H1 (cell line): Measurements from ENCODE around the gene ARHGEF19. TPM values are rescaled to one million over a fixed set of nuclear protein-coding genes. Genes with fewer than 3 reads are reported as not detected.

Experiments used
- CTCF ChIA-PET: fragments of 300-600 bp; sonication (Branson Sonifier 250); formaldehyde crosslinking; loops from one replicate; lab custom pipeline; 2021; ENCODE audit not compliant: partially characterized antibody; lab: Charles Lee
- POLR2A ChIA-PET: fragments of 300-600 bp; sonication (Branson Sonifier 250); formaldehyde crosslinking; loops from one replicate; lab custom pipeline; 2021; ENCODE audit warnings: inconsistent platforms; ENCODE audit not compliant: partially characterized antibody; lab: Charles Lee
- DNase-seq, 2 experiments: peaks; one replicate each; pipeline versions ENCODE4 v3.0.0 to v3.0.0-alpha.2; 2010 to 2022; ENCODE audit warnings: low spot score in 2 of 2, low read depth in 1 of 2, mixed read lengths in 1 of 2
- FAIRE-seq: peaks from 2 replicates; lab custom pipeline; 2011; peaks lifted over from hg19 to GRCh38; lab: Jason Lieb, UNC
- H2AFZ ChIP-seq: 2 replicates; pipeline ENCODE4 v1.8.1; 2012; ENCODE audit warnings: low read length, inconsistent platforms
- H2AK5ac ChIP-seq: 2 replicates; pipeline ENCODE4 v1.6.1; 2013; ENCODE audit warnings: low read depth, low read length
- H2BK120ac ChIP-seq: replicated peaks from 2 replicates; pipeline ENCODE3; 2013; ENCODE audit warnings: low read depth, low read length, inconsistent platforms
- H2BK12ac ChIP-seq: 2 replicates; pipeline ENCODE4 v1.6.1; 2013; ENCODE audit warnings: low read depth, low read length
- H2BK15ac ChIP-seq: 2 replicates; pipeline ENCODE4 v1.6.1; 2013; ENCODE audit warnings: low read length
- H2BK20ac ChIP-seq: 2 replicates; pipeline ENCODE4 v1.6.1; 2013; ENCODE audit warnings: low read length
- H2BK5ac ChIP-seq: 2 replicates; pipeline ENCODE4 v1.6.1; 2013; ENCODE audit warnings: low read depth, low read length
- H3K14ac ChIP-seq: 2 replicates; pipeline ENCODE4 v1.6.1; 2013; ENCODE audit warnings: inconsistent platforms; ENCODE audit not compliant: insufficient read length
- H3K18ac ChIP-seq: 2 replicates; pipeline ENCODE4 v1.6.1; 2013; ENCODE audit warnings: low read length; ENCODE audit errors: extremely low read depth
- H3K23ac ChIP-seq: 2 replicates; pipeline ENCODE4 v1.6.1; 2013; ENCODE audit warnings: inconsistent platforms; ENCODE audit not compliant: insufficient read length
- H3K23me2 ChIP-seq: 2 replicates; pipeline ENCODE4 v1.6.1; 2013; ENCODE audit warnings: low read depth, low read length
- H3K27ac ChIP-seq: 2 replicates; pipeline ENCODE4 v1.6.1; 2011; ENCODE audit warnings: low read depth, low read length, inconsistent platforms
- H3K27me3 ChIP-seq, 4 experiments: replicated peaks in 1 of 4; 1 replicate in 1 of 4; 2 replicates in 3 of 4; pipeline versions ENCODE4 v1.6.1 to v1.8.1; 2011 to 2013; ENCODE audit warnings: low read length in 3 of 4, mild to moderate bottlenecking in 3 of 4, inconsistent platforms in 2 of 4, mixed read lengths in 2 of 4, moderate library complexity in 1 of 4; ENCODE audit not compliant: control insufficient read depth in 3 of 4, insufficient read depth in 3 of 4; ENCODE audit errors: extremely low read depth in 1 of 4
- H3K36me3 ChIP-seq, 4 experiments: 2 replicates each; pipeline versions ENCODE4 v1.6.1 to v1.8.1; 2011 to 2013; ENCODE audit warnings: mild to moderate bottlenecking in 4 of 4, low read length in 3 of 4, moderate library complexity in 2 of 4, control low read depth in 1 of 4, inconsistent platforms in 1 of 4; ENCODE audit not compliant: insufficient read depth in 4 of 4, control insufficient read depth in 2 of 4
- H3K4ac ChIP-seq: replicated peaks from 2 replicates; pipeline ENCODE3; 2013; ENCODE audit warnings: low read length, low read depth, mixed read lengths, inconsistent platforms; ENCODE audit not compliant: insufficient read length
- H3K4me1 ChIP-seq, 4 experiments: replicated peaks in 1 of 4; 1 replicate in 1 of 4; 2 replicates in 3 of 4; pipeline versions ENCODE4 v1.6.1 to v1.8.1; 2011 to 2013; ENCODE audit warnings: low read length in 3 of 4, inconsistent platforms in 2 of 4, mixed read lengths in 1 of 4; ENCODE audit not compliant: insufficient read depth in 4 of 4, control insufficient read depth in 3 of 4
- H3K4me2 ChIP-seq, 2 experiments: 2 replicates each; pipeline versions ENCODE4 v1.6.1 to v1.8.1; 2011 to 2013; ENCODE audit warnings: low read depth in 2 of 2, low read length in 2 of 2, control low read depth in 1 of 2, inconsistent platforms in 1 of 2, mild to moderate bottlenecking in 1 of 2; ENCODE audit not compliant: insufficient read depth in 1 of 2
- H3K4me3 ChIP-seq, 4 experiments: fragments of 200-600, 300-600 bp in 1 of 4; sonication (generic), shearing (Covaris generic), sonication (Bioruptor Twin) in 1 of 4; 2 replicates each; pipeline versions ENCODE4 v1.5.1 to v1.8.1; 2011 to 2016; ENCODE audit warnings: low read length in 4 of 4, low read depth in 3 of 4, control low read depth in 2 of 4, inconsistent platforms in 2 of 4, mild to moderate bottlenecking in 2 of 4, mixed read lengths in 1 of 4, moderate library complexity in 1 of 4; ENCODE audit not compliant: insufficient read depth in 2 of 4; ENCODE audit errors: extremely low read depth in 1 of 4
- H3K56ac ChIP-seq: replicated peaks from 2 replicates; pipeline ENCODE3; 2013; ENCODE audit warnings: low read depth, mild to moderate bottlenecking, mixed read lengths, low read length, inconsistent platforms; ENCODE audit not compliant: insufficient read length
- H3K79me1 ChIP-seq: 2 replicates; pipeline ENCODE4 v1.6.1; 2013; ENCODE audit warnings: low read depth, low read length, control low read depth
- H3K79me2 ChIP-seq, 2 experiments: 2 replicates each; pipeline versions ENCODE4 v1.6.1 to v1.8.1; 2012 to 2013; ENCODE audit warnings: low read length in 2 of 2, mild to moderate bottlenecking in 2 of 2, inconsistent platforms in 1 of 2; ENCODE audit not compliant: insufficient read depth in 2 of 2, control insufficient read depth in 1 of 2
- H3K9ac ChIP-seq, 4 experiments: replicated peaks in 1 of 4; 1 replicate in 1 of 4; 2 replicates in 3 of 4; pipeline versions ENCODE4 v1.6.1 to v1.8.1; 2011 to 2013; ENCODE audit warnings: low read depth in 3 of 4, low read length in 3 of 4, control low read depth in 2 of 4, mild to moderate bottlenecking in 2 of 4, moderate library complexity in 2 of 4, inconsistent platforms in 1 of 4; ENCODE audit errors: extremely low read depth in 1 of 4
- H3K9me3 ChIP-seq, 2 experiments: 2 replicates each; pipeline versions ENCODE4 v1.6.1 to v1.8.1; 2012 to 2013; ENCODE audit warnings: mild to moderate bottlenecking in 2 of 2, moderate library complexity in 2 of 2, control low read depth in 1 of 2, inconsistent platforms in 1 of 2, low read depth in 1 of 2, low read length in 1 of 2, mixed read lengths in 1 of 2; ENCODE audit not compliant: insufficient read depth in 2 of 2
- H4K20me1 ChIP-seq, 2 experiments: replicated peaks in 1 of 2; 2 replicates each; pipeline versions ENCODE3 to v1.8.1; 2011 to 2013; ENCODE audit warnings: inconsistent platforms in 2 of 2, low read length in 2 of 2, mild to moderate bottlenecking in 1 of 2; ENCODE audit not compliant: insufficient read depth in 2 of 2, control insufficient read depth in 1 of 2
- H4K5ac ChIP-seq: 2 replicates; pipeline ENCODE4 v1.6.1; 2013; ENCODE audit warnings: low read length, low read depth, mixed read lengths, inconsistent platforms; ENCODE audit not compliant: insufficient read length
- H4K8ac ChIP-seq: 2 replicates; pipeline ENCODE4 v1.8.0; 2013; ENCODE audit warnings: mild to moderate bottlenecking, moderate library complexity, low read length, inconsistent platforms; ENCODE audit not compliant: insufficient read depth; ENCODE audit errors: extremely low read depth
- H4K91ac ChIP-seq: replicated peaks from 2 replicates; pipeline ENCODE3; 2013; ENCODE audit warnings: low read length, mixed read lengths, inconsistent platforms; ENCODE audit not compliant: insufficient read length
- EZH2 ChIP-seq: fragments of 200-600 bp; sonication (generic); IDR thresholded peaks from 2 replicates; pipeline ENCODE4 v1.7.1; 2012; ENCODE audit warnings: low read depth, mild to moderate bottlenecking, moderate library complexity, low read length, inconsistent platforms; ENCODE audit not compliant: severe bottlenecking
- GTF2F1 ChIP-seq: IDR thresholded peaks from 2 replicates; pipeline ENCODE4 v1.6.1; 2012; ENCODE audit warnings: low read depth, low read length, improper control_type of control experiment, borderline replicate concordance
- HDAC2 ChIP-seq, 2 experiments: fragments of 300-600 bp in 1 of 2; sonication (generic) in 1 of 2; IDR thresholded peaks; 2 replicates each; pipeline ENCODE4 v1.6.1; 2011 to 2012; ENCODE audit warnings: low read depth in 2 of 2, low read length in 2 of 2, mild to moderate bottlenecking in 2 of 2, moderate library complexity in 2 of 2, borderline replicate concordance in 1 of 2, inconsistent platforms in 1 of 2
- JUN ChIP-seq: IDR thresholded peaks from 2 replicates; pipeline ENCODE4 v1.6.1; 2011; ENCODE audit warnings: low read depth, mild to moderate bottlenecking, improper control_type of control experiment, low read length
- KDM4A ChIP-seq: IDR thresholded peaks from one replicate; pipeline ENCODE4 v1.7.1; 2012; ENCODE audit warnings: low read depth, mild to moderate bottlenecking, moderate library complexity, low read length, inconsistent platforms; ENCODE audit not compliant: severe bottlenecking
- KDM5A ChIP-seq: fragments of 200-600 bp; IDR thresholded peaks from 2 replicates; pipeline ENCODE4 v1.7.1; 2012; ENCODE audit warnings: mild to moderate bottlenecking, low read length, inconsistent platforms, mixed read lengths
- NRF1 ChIP-seq: IDR thresholded peaks from 2 replicates; pipeline ENCODE4 v1.6.1; 2011; ENCODE audit warnings: mild to moderate bottlenecking, low read depth, low read length, improper control_type of control experiment
- RAD21 ChIP-seq, 2 experiments: IDR thresholded peaks in 1 of 2; conservative IDR thresholded peaks in 1 of 2; 2 replicates each; pipeline ENCODE4 v1.6.1; 2011; ENCODE audit warnings: low read depth in 2 of 2, low read length in 2 of 2, improper control_type of control experiment in 1 of 2, inconsistent platforms in 1 of 2, mild to moderate bottlenecking in 1 of 2, moderate library complexity in 1 of 2
- SRF ChIP-seq: IDR thresholded peaks from 2 replicates; pipeline ENCODE4 v1.6.1; 2011; ENCODE audit warnings: mild to moderate bottlenecking, low read depth, low read length, moderate library complexity
- TAF1 ChIP-seq: IDR thresholded peaks from 2 replicates; pipeline ENCODE4 v1.6.1; 2011; ENCODE audit warnings: mild to moderate bottlenecking, low read depth, low read length
- WGBS, 2 experiments: shearing (Covaris generic) in 1 of 2; methylation state at CpG; one replicate each; pipeline versions ENCODE4 v1.1.6 to v1.1.7; 2013 to 2015; ENCODE audit warnings: low lambda C conversion rate in 2 of 2, mixed read lengths in 2 of 2, inconsistent platforms in 1 of 2, low coverage in 1 of 2, missing lambda C conversion rate in 1 of 2; ENCODE audit not compliant: insufficient replicate concordance in 2 of 2, insufficient coverage in 1 of 2, insufficient read length in 1 of 2; ENCODE audit errors: extremely low coverage in 1 of 2, missing lambda C conversion rate in 1 of 2; 5-methylcytosine and 5-hydroxymethylcytosine counted together
- polyA plus RNA-seq, 7 experiments: library from polyadenylated mRNA; depleted of rRNA in 3 of 7; stranded (reverse) in 5 of 7; unstranded in 2 of 7; fragments of >200 nt in 5 of 7; fragments of 200-250 nt in 2 of 7; gene quantifications; 1 replicate in 5 of 7; 2 replicates in 1 of 7; 4 replicates in 1 of 7; pipeline versions ENCODE4 v1.2.1 to v1.2.3, GENCODE V29; 2011 to 2013; ENCODE audit warnings: missing spikeins in 2 of 7, mixed read lengths in 2 of 7
- total RNA-seq: library from RNA; stranded (reverse); fragmentation: NEBNext Ultra II Directional; extraction: Animal tissue kit (Norgen Biotek cat#: 25700); gene quantifications from 2 replicates; pipeline ENCODE4 v1.2.1, GENCODE V29; 2021
- TF ChIP-seq, protein P1 (sequence below): IDR thresholded peaks from 2 replicates; pipeline ENCODE4 v1.6.1; 2012; ENCODE audit warnings: low read length, inconsistent platforms

ARHGEF19 gene
- total and polyA plus RNA-seq, 2 of the 8 experiments (the other 6 are each of a cell fraction or from before 2014, with no cell fraction given) = 47.5 to 56.4 TPM

DNA sequence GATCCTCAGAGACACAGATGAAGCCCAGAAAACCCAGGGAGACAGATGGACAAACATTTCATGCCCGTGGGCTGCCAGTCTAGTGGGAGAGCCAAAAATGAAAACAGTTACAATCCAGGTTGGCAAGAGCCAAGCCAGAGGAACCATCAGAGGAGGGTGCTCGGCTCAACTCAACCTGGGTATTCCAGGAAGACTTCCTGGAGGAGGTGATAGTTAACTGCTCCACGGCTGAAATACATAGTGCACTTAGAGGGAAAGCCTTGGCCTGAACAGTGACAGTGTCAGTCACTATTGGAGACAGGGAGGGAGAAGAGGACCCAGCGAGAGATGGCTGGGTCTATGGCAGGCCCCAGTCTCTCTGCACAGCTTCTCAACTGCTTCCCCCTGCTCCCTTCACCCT lies 1.9 kb downstream of the ARHGEF19 start:
- Histone ChIP-seq H3K23ac (no peak overlapping the region), H3K27me3 (no peaks in the 10 kb centered on the region), H3K36me3 (no peaks in the 10 kb centered on the region), H2BK12ac (no peak overlapping the region), H3K23me2 (peaks cover 17% of the 10 kb centered on the region), H4K91ac (no peak overlapping the region), H3K56ac (no peak overlapping the region), H2BK120ac (no peak overlapping the region), H3K4me1 (peaks cover 10 to 47% (median 29%) of the 10 kb centered on the region in 4 experiments), H2BK15ac (no peak overlapping the region), H4K8ac (no peak overlapping the region), H4K20me1 (peaks cover 2 to 3% of the 10 kb centered on the region in 2 experiments), H3K14ac (no peak overlapping the region), H3K27ac (no peak overlapping the region), H3K79me2 (peaks cover 5 to 33% of the 10 kb centered on the region in 2 experiments; a peak in 3 of 4 replicates), H3K9me3 (no peaks in the 10 kb centered on the region), H2AFZ (no peak overlapping the region), H2AK5ac (no peak overlapping the region; the same call in 1 of the 2 replicates), H4K5ac (no peak overlapping the region), H2BK20ac (0 out of 2 replicates have a peak overlapping the region, but pooled peaks have one; percentile 86), H3K9ac (no peak overlapping the region; a peak in 2 of 7 replicates), H3K4me3 (peak overlapping the region in 3 of 4 experiments; percentile 5 to 66 (median 5); a peak in 4 of 8 replicates), H3K18ac (no peak overlapping the region), H3K4me2 (peak overlapping the region; percentile 83 to 89), H3K79me1 (peaks cover 10% of the 10 kb centered on the region), H2BK5ac (no peak overlapping the region), H3K4ac (peak overlapping the region; percentile 23)
- DNase-seq (no peak), FAIRE-seq (no peak)
- 80% methylated on average over 4 of the region's 4 CpGs; no CpG with 5 or more reads in 1 of the 2 experiments for WGBS, 2 experiments
- POLR2A ChIA-PET = interaction anchor here (1.1 to 3.5 kb wide), 3 partner anchors 10 to 144 kb away, joined by 4 to 32 read pairs (median 5); no protein-coding TSS in a partner anchor
- CTCF ChIA-PET = interaction anchor here (0.6 to 3.0 kb wide), 5 partner anchors 8 to 35 kb away, joined by 3 to 16 read pairs (median 3); no protein-coding TSS in a partner anchor
- no peak for TF ChIP-seq GTF2F1
- TF ChIP-seq JUN = no peak
- TF ChIP-seq SRF = no peak
- TF ChIP-seq KDM4A = no peak
- TF ChIP-seq TAF1 = no peak
- TF ChIP-seq NRF1 = no peak
- TF ChIP-seq RAD21 (IDR thresholded peaks at IDR 0.05 in 1 of 2, conservative IDR thresholded peaks at IDR 0.05 in 1 of 2; ENCODE audit: low read depth in 2 of 2, low read length in 2 of 2) = no peak
- TF ChIP-seq, protein P1, sequence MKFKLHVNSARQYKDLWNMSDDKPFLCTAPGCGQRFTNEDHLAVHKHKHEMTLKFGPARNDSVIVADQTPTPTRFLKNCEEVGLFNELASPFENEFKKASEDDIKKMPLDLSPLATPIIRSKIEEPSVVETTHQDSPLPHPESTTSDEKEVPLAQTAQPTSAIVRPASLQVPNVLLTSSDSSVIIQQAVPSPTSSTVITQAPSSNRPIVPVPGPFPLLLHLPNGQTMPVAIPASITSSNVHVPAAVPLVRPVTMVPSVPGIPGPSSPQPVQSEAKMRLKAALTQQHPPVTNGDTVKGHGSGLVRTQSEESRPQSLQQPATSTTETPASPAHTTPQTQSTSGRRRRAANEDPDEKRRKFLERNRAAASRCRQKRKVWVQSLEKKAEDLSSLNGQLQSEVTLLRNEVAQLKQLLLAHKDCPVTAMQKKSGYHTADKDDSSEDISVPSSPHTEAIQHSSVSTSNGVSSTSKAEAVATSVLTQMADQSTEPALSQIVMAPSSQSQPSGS = no peak
- TF ChIP-seq HDAC2 (IDR thresholded peaks at IDR 0.05; ENCODE audit: borderline replicate concordance in 1 of 2, low read depth in 2 of 2, low read length in 2 of 2) = no peak
- TF ChIP-seq EZH2 = no peak
- TF ChIP-seq KDM5A = no peak
